HepG2 (cell line): ENCODE results near the gene SLC25A44. TPM values are rescaled to one million over a fixed set of nuclear protein-coding genes. Genes with fewer than 3 reads are reported as not detected.

Experiments
- CREM ChIP-seq, 2 experiments: sonication (generic) in 1 of 2; formaldehyde crosslinking in 1 of 2; IDR thresholded peaks; 2 replicates each; pipeline versions ENCODE4 v1.4.0 to v1.6.1; 2016 to 2020; ENCODE audit warnings: antibody characterized with exemption in 1 of 2, mild to moderate bottlenecking in 1 of 2, missing genetic modification reagents in 1 of 2
- ERF ChIP-seq: IDR thresholded peaks from 2 replicates; pipeline ENCODE4 v1.6.1; 2018; ENCODE audit warnings: missing biosample characterization, missing genetic modification reagents
- FLYWCH1 ChIP-seq: sonication (generic); formaldehyde crosslinking; IDR thresholded peaks from 2 replicates; pipeline ENCODE4 v1.8.1; 2023; ENCODE audit warnings: mild to moderate bottlenecking, missing genetic modification reagents
- HOXA9 ChIP-seq: sonication (generic); formaldehyde crosslinking; IDR thresholded peaks from 2 replicates; pipeline ENCODE4 v1.8.1; 2022; ENCODE audit warnings: missing genetic modification reagents, mild to moderate bottlenecking, moderate library complexity, borderline replicate concordance
- SYNCRIP ChIP-seq: fragments of 200-400 bp; formaldehyde crosslinking; IDR thresholded peaks from 2 replicates; pipeline ENCODE4 v1.6.1; 2018; ENCODE audit warnings: mild to moderate bottlenecking, low read depth, low read length; ENCODE audit not compliant: insufficient read depth
- ZNF616 ChIP-seq: sonication (generic); formaldehyde crosslinking; IDR thresholded peaks from 2 replicates; pipeline ENCODE4 v1.5.0; 2020; ENCODE audit warnings: low read depth, mild to moderate bottlenecking, missing genetic modification reagents
- polyA plus RNA-seq, 8 experiments: library from polyadenylated mRNA; depleted of rRNA in 3 of 8; stranded (reverse) in 7 of 8; unstranded in 1 of 8; fragments of >200 nt; fragmentation: Illumina TruSeq in 4 of 8; extraction: Trizol in 4 of 8; gene quantifications; 2 replicates each; pipeline versions ENCODE4 v1.2.1 to v1.2.3, GENCODE V29; 2011 to 2016; ENCODE audit warnings: low read depth in 4 of 8, missing spikeins in 1 of 8, mixed read lengths in 1 of 8; ENCODE audit not compliant: insufficient read depth in 1 of 8
- total RNA-seq, 5 experiments: library from RNA; depleted of rRNA; stranded (reverse); fragments of >200 nt; fragmentation: Illumina TruSeq; extraction: Trizol; gene quantifications; 2 replicates each; pipeline ENCODE4 v1.2.3, GENCODE V29; 2016; ENCODE audit warnings: low read depth in 1 of 5
- TF ChIP-seq, protein P1 (sequence below), 2 experiments: sonication (generic) in 1 of 2; formaldehyde crosslinking in 1 of 2; IDR thresholded peaks; 2 replicates each; pipeline versions ENCODE4 v1.5.1 to v1.6.1; 2011 to 2020; ENCODE audit warnings: borderline replicate concordance in 1 of 2, low read depth in 1 of 2, low read length in 1 of 2, mild to moderate bottlenecking in 1 of 2, missing genetic modification reagents in 1 of 2, moderate library complexity in 1 of 2
- TF ChIP-seq, protein P2 (sequence below): IDR thresholded peaks from 2 replicates; pipeline ENCODE4 v1.6.1; 2012; ENCODE audit warnings: low read length, improper control_type of control experiment

The SLC25A44 gene
- total and polyA plus RNA-seq, 2 of the 13 experiments (the other 11 are each of a cell fraction or from before 2014, with no cell fraction given), result 10.7 to 13.4 TPM

DNA sequence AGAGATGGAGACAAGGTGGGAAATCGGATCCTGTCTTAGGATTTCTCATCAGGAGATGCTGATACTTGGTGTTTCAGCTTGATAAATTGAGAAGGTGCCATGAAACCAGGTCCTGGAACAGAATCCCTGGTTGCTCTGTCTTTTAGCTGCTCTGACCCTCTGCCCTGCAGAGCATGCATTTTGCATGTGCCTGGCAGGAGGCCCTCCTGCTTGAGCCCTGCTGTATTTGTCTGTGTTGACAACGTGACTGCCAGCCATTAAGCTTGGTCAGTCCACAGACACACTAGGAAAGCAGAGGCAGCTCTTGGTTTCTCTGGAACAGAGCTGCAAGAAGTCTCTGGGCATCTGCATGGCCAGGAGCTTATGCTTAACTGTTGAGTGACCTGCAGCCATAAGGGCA is 2.5 kb downstream of the SLC25A44 start (continued):
- TF ChIP-seq, protein P1, sequence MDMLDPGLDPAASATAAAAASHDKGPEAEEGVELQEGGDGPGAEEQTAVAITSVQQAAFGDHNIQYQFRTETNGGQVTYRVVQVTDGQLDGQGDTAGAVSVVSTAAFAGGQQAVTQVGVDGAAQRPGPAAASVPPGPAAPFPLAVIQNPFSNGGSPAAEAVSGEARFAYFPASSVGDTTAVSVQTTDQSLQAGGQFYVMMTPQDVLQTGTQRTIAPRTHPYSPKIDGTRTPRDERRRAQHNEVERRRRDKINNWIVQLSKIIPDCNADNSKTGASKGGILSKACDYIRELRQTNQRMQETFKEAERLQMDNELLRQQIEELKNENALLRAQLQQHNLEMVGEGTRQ (IDR thresholded peaks at IDR 0.05; ENCODE audit: low read depth, low read length), result no peak
- TF ChIP-seq, protein P1 (CRISPR knock-in tag; IDR thresholded peaks at IDR 0.05; ENCODE audit: borderline replicate concordance), result no peak
- no peak for TF ChIP-seq HOXA9 (CRISPR knock-in tag)
- no peak for TF ChIP-seq CREM (IDR thresholded peaks at IDR 0.05)
- TF ChIP-seq CREM (CRISPR knock-in tag; IDR thresholded peaks at IDR 0.05), result no peak
- no peak for TF ChIP-seq ZNF616 (CRISPR knock-in tag)
- TF ChIP-seq SYNCRIP, result no peak
- TF ChIP-seq, protein P2, sequence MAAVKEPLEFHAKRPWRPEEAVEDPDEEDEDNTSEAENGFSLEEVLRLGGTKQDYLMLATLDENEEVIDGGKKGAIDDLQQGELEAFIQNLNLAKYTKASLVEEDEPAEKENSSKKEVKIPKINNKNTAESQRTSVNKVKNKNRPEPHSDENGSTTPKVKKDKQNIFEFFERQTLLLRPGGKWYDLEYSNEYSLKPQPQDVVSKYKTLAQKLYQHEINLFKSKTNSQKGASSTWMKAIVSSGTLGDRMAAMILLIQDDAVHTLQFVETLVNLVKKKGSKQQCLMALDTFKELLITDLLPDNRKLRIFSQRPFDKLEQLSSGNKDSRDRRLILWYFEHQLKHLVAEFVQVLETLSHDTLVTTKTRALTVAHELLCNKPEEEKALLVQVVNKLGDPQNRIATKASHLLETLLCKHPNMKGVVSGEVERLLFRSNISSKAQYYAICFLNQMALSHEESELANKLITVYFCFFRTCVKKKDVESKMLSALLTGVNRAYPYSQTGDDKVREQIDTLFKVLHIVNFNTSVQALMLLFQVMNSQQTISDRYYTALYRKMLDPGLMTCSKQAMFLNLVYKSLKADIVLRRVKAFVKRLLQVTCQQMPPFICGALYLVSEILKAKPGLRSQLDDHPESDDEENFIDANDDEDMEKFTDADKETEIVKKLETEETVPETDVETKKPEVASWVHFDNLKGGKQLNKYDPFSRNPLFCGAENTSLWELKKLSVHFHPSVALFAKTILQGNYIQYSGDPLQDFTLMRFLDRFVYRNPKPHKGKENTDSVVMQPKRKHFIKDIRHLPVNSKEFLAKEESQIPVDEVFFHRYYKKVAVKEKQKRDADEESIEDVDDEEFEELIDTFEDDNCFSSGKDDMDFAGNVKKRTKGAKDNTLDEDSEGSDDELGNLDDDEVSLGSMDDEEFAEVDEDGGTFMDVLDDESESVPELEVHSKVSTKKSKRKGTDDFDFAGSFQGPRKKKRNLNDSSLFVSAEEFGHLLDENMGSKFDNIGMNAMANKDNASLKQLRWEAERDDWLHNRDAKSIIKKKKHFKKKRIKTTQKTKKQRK, result no peak
- TF ChIP-seq FLYWCH1 (CRISPR knock-in tag), result no peak
- TF ChIP-seq ERF (CRISPR knock-in tag), result no peak
